Adrenal gland (tissue), 12 donors: ENCODE data around the gene ARHGAP26. TPM values are rescaled to one million over a fixed set of nuclear protein-coding genes. Genes with fewer than 3 reads are reported as not detected.

Experiments
- DNase-seq, 7 donors: peaks; one replicate each; pipeline ENCODE4 v3.0.0-alpha.2; 2019 to 2020
- H3K27ac ChIP-seq, 5 donors: fragments of 200-600 bp; sonication (generic) in 4 of 5; 1 replicate in 3 of 5; 2 replicates in 2 of 5; pipeline versions ENCODE4 v1.5.1 to v1.8.0; 2016 to 2020; ENCODE audit warnings: mild to moderate bottlenecking in 1 of 5
- H3K27me3 ChIP-seq: fragments of 200-600 bp; 2 replicates; pipeline ENCODE4 v1.8.0; 2021
- H3K36me3 ChIP-seq, 2 donors: fragments of 200-600 bp; replicated peaks in 1 of 2; 1 replicate in 1 of 2; 2 replicates in 1 of 2; pipeline versions ENCODE4 v1.5.1 to v1.8.0; 2018 to 2022
- H3K4me1 ChIP-seq, 2 donors: fragments of 200-600 bp; replicated peaks in 1 of 2; 1 replicate in 1 of 2; 2 replicates in 1 of 2; pipeline versions ENCODE4 v1.5.1 to v1.8.0; 2018 to 2021
- H3K4me3 ChIP-seq, 4 donors: fragments of 200-600 bp; sonication (generic) in 3 of 4; one replicate each; pipeline ENCODE4 v1.5.1; 2016 to 2018
- H3K9me3 ChIP-seq, 3 donors: fragments of 200-600 bp; sonication (generic) in 1 of 3; replicated peaks in 1 of 3; 1 replicate in 2 of 3; 2 replicates in 1 of 3; pipeline versions ENCODE4 v1.5.1 to v1.8.0; 2016 to 2021
- CTCF ChIP-seq, 6 experiments: fragments of 450-650 bp in 4 of 6; fragments of 200-600 bp in 2 of 6; sonication (generic) in 1 of 6; IDR thresholded peaks; 1 replicate in 5 of 6; 2 replicates in 1 of 6; pipeline versions ENCODE4 v1.5.1 to v1.8.0; 2016 to 2021; ENCODE audit warnings: antibody characterized with exemption in 6 of 6, mild to moderate bottlenecking in 2 of 6, moderate library complexity in 1 of 6
- POLR2A ChIP-seq, 2 donors: fragments of 450-650 bp; IDR thresholded peaks; one replicate each; pipeline ENCODE4 v1.6.1; 2017; ENCODE audit warnings: antibody characterized with exemption in 2 of 2, mild to moderate bottlenecking in 2 of 2, moderate library complexity in 1 of 2
- WGBS, 4 donors: extraction: QIAGEN DNeasy Blood & Tissue Kit in 2 of 4; methylation state at CpG; one replicate each; pipeline versions ENCODE4 v1.1.5 to v1.1.7; 2013 to 2017; 5-methylcytosine and 5-hydroxymethylcytosine counted together
- intact Hi-C, 2 donors: fragments of 100-400 bp; cut with DNase I; formaldehyde crosslinking; loops; one replicate each; pipeline versions ENCODE4 v1.14.1 to v1.15.0; 2022 to 2023
- polyA plus RNA-seq, 3 donors: library from polyadenylated mRNA; stranded (reverse); fragments of 200-250 nt in 2 of 3; fragments of 350-450 nt in 1 of 3; fragmentation: Illumina TruSeq in 1 of 3; extraction: RNeasy Lipid Tissue Mini Kit (QIAGEN cat#74804) in 1 of 3; gene quantifications; one replicate each; pipeline ENCODE4 v1.2.3, GENCODE V29; 2013 to 2014
- total RNA-seq, 9 donors: library from RNA; depleted of rRNA in 4 of 9; stranded (reverse); fragments of >200 nt in 4 of 9; fragments of 120-200 nt in 1 of 9; fragmentation: NEBNext Ultra II Directional in 1 of 9; extraction: Animal tissue kit (Norgen Biotek cat#: 25700) in 1 of 9; gene quantifications; one replicate each; pipeline versions ENCODE4 v1.1.0 to v1.2.4, GENCODE V29; 2013 to 2023
- donor health status: healthy with polysubstance abuse.
- donor health status: Bipolar disorder and iron deficiency.
- donor health status: DM: yes; HTN: yes; CAD: no.
- donor health status: DM: no; HTN: no; CAD: no.
- donor health status: DM: no; HTN: no; CAD: no.
- donor health status: DM: yes; HTN: yes; CAD: no.

ARHGAP26 gene
- total and polyA plus RNA-seq, 12 donors = 3.0 to 21.7 (median 10.8) TPM

DNA sequence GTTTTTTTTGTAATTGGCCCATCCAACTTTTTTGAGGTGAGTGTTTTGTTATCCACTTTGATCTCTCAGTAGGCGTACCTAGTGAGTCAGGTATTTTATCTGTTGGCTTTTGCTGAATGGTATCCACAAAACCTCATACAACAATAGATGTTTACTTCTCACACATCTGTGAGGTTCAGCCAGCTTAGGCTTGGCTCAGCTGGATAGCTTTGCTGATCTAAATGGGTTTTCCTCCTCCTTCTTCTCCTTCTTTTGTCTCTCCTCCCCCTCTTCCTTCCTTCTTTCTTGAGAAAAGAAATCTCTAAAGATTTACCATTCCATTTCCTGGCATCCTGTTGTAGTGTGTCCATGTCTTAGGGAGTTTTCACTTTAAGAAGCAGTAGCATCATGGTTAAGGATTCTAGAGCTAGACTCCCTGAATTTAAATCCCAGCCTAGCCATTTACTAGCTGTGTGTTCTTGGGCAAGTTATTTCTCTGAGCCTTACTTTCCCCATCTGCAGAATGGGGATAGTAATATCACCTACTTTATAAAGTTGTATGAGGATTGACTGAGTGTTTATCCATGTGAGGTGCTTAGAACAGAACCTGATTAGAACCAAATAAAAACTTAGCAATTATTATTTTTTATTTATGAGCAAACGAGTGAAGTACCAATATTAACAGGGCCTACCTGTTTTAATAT, 126.3 kb downstream of the ARHGAP26 start:
- Histone ChIP-seq H3K9me3 (no peaks in the 10 kb centered on the region), H3K27me3 (no peaks in the 10 kb centered on the region), H3K4me3 (no peak overlapping the region), H3K36me3 (no peaks in the 10 kb centered on the region), H3K4me1 (peaks cover 0 to 10% of the 10 kb centered on the region in 2 donors), H3K27ac (no peak overlapping the region)
- intact Hi-C loops = no loop called here
- TF ChIP-seq POLR2A (IDR thresholded peaks at IDR 0.05) (no peak), CTCF (IDR thresholded peaks at IDR 0.05) (no peak)
- WGBS, 4 donors = 83 to 91% (median 87%) methylated on average over 2 of the region's 2 CpGs
- DNase-seq = no peak

- H3K4me3 ChIP-seq = no peak overlapping the region
- TF ChIP-seq CTCF (IDR thresholded peaks at IDR 0.05) = no peak
- no peak for TF ChIP-seq POLR2A (IDR thresholded peaks at IDR 0.05)
- WGBS, 4 donors = 81 to 96% (median 93%) methylated on average over 4 of the region's 4 CpGs
- H3K27me3 ChIP-seq = no peaks in the 10 kb centered on the region
- H3K36me3 ChIP-seq = no peaks in the 10 kb centered on the region
- DNase-seq = no peak
- no peak overlapping the region for H3K27ac ChIP-seq
- H3K4me1 ChIP-seq = peaks cover 0 to 16% of the 10 kb centered on the region in 2 donors
- H3K9me3 ChIP-seq = no peaks in the 10 kb centered on the region
- intact Hi-C loops = no loop called here
Measured at GRCh38 chr5:142897328-142897727, 127.2 kb downstream of the ARHGAP26 start.

DNA sequence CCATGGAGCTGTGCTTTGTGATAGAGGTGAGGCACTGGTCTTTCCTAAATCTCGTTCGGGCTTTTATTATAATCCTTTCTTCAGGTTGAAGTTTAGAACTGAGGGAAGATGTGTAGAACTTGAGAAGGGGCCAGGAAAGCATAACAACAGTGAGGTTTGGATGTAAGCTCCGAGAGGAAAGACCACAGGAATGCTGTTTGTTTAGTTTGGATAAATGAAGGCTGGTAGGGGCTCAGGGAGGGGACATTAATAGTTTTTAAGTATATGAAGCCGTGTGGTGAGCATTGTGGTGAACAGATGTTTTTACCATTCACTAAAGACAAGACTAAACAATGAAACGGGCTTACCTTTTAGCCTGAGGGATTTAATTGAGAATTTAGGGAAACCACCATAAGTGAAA, 130.8 kb downstream of the ARHGAP26 start:
- no peak for DNase-seq
- Histone ChIP-seq H3K4me3 (no peak overlapping the region), H3K36me3 (peaks cover 0 to 13% of the 10 kb centered on the region in 2 donors), H3K27ac (no peak overlapping the region), H3K9me3 (no peaks in the 10 kb centered on the region), H3K4me1 (peaks cover 0 to 16% of the 10 kb centered on the region in 2 donors), H3K27me3 (no peaks in the 10 kb centered on the region)
- WGBS, 4 donors = 85 to 90% (median 90%) methylated on average over 5 of the region's 5 CpGs
- TF ChIP-seq POLR2A (IDR thresholded peaks at IDR 0.05) (no peak), CTCF (IDR thresholded peaks at IDR 0.05) (no peak)
- intact Hi-C loops = no loop called here

GRCh38 chr5:142901476-142902185, 131.5 kb downstream of the ARHGAP26 start:
- Histone ChIP-seq H3K27me3 (no peaks in the 10 kb centered on the region), H3K4me3 (no peak overlapping the region), H3K36me3 (peaks cover 0 to 13% of the 10 kb centered on the region in 2 donors), H3K27ac (no peak overlapping the region), H3K4me1 (peaks cover 0 to 16% of the 10 kb centered on the region in 2 donors), H3K9me3 (no peaks in the 10 kb centered on the region)
- no peak for DNase-seq
- TF ChIP-seq CTCF (IDR thresholded peaks at IDR 0.05) (no peak), POLR2A (IDR thresholded peaks at IDR 0.05) (no peak)
- intact Hi-C loops = no loop called here
- 34 to 45% (median 37%) methylated on average over 3 of the region's 3 CpGs for WGBS, 4 donors
